Fibroblast of the aortic adventitia (primary cell): ENCODE measurements around the gene RUNX2. TPM values are rescaled to one million over a fixed set of nuclear protein-coding genes. Genes with fewer than 3 reads are reported as not detected.
A peak's percentile ranks its signal among the peaks of the same experiment; 100 is the strongest.

Source experiments
- DNase-seq: peaks from one replicate; pipeline ENCODE4 v3.0.0-alpha.2; 2010; ENCODE audit warnings: low read depth
- H3K4me3 ChIP-seq: 2 replicates; pipeline ENCODE4 v1.5.1; 2011; ENCODE audit warnings: low read depth, mild to moderate bottlenecking, control low read depth, low read length, moderate library complexity
- CTCF ChIP-seq: IDR thresholded peaks from 2 replicates; pipeline ENCODE4 v1.5.1; 2011; ENCODE audit warnings: mild to moderate bottlenecking, low read length, control low read depth, inconsistent platforms; ENCODE audit not compliant: insufficient read depth
- total RNA-seq: library from RNA; depleted of rRNA; stranded (reverse); fragments of >200 nt; gene quantifications from 2 replicates; pipeline ENCODE4 v1.2.3, GENCODE V29; 2012; ENCODE audit warnings: low replicate concordance

RUNX2 gene
- total RNA-seq, 1 donor: 5.8 TPM

- no peak for TF ChIP-seq CTCF
- DNase-seq: no peak
- H3K4me3 ChIP-seq: no peak overlapping the region
These were observed 282.7 kb downstream of the RUNX2 start for GRCh38 chr6:45610832-45611231.

GRCh38 chr6:45611491-45611890 is 283.4 kb downstream of the RUNX2 start:
- TF ChIP-seq CTCF: no peak
- DNase-seq: no peak
- no peak overlapping the region for H3K4me3 ChIP-seq

- peak; percentile 74 for DNase-seq
- no peak for TF ChIP-seq CTCF
- no peak overlapping the region for H3K4me3 ChIP-seq
These were observed 285.5 kb downstream of the RUNX2 start for GRCh38 chr6:45613656-45614055.

- TF ChIP-seq CTCF: no peak
- H3K4me3 ChIP-seq: no peak overlapping the region
- DNase-seq: no peak
These were observed 286.6 kb downstream of the RUNX2 start for GRCh38 chr6:45614488-45615285.

- TF ChIP-seq CTCF: no peak
- H3K4me3 ChIP-seq: no peak overlapping the region
- DNase-seq: no peak
These were observed 288.1 kb downstream of the RUNX2 start for GRCh38 chr6:45616209-45616608.

- H3K4me3 ChIP-seq: no peak overlapping the region
- TF ChIP-seq CTCF: peak; percentile 13
- no peak for DNase-seq
These were observed 289.3 kb downstream of the RUNX2 start for GRCh38 chr6:45617441-45617840.

GRCh38 chr6:45618259-45618658 is 290.1 kb downstream of the RUNX2 start:
- DNase-seq: no peak
- TF ChIP-seq CTCF: no peak
- H3K4me3 ChIP-seq: no peak overlapping the region
